NCI-H2107 treated with DMSO at 0.1 percent for 48 hours (cell line): Measurements from ENCODE around the gene BLCAP.

Source experiments
- DNase-seq: peaks from one replicate; lab custom pipeline; 2025; ENCODE audit not compliant: unreplicated experiment; lab: John Stamatoyannopoulos, UW

BLCAP gene

GRCh38 chr20:37530696-37531095 is 3.0 kb upstream of the BLCAP start:
- no peak for DNase-seq

GRCh38 chr20:37529968-37530600 is 2.4 kb upstream of the BLCAP start:
- DNase-seq, result no peak

- DNase-seq, result no peak
Observed at GRCh38 chr20:37529214-37529967, 1.7 kb upstream of the BLCAP start.

- DNase-seq, result no peak
Observed at GRCh38 chr20:37528446-37529213, 954 bp upstream of the BLCAP start.

GRCh38 chr20:37526839-37527637 is 638 bp downstream of the BLCAP start:
- no peak for DNase-seq

GRCh38 chr20:37526238-37526838 is 1.3 kb downstream of the BLCAP start:
- DNase-seq, result no peak

GRCh38 chr20:37525810-37526209 is 1.9 kb downstream of the BLCAP start:
- DNase-seq, result no peak

- DNase-seq, result no peak
Observed at GRCh38 chr20:37524859-37525708, 2.6 kb downstream of the BLCAP start.

GRCh38 chr20:37523911-37524700 is 3.6 kb downstream of the BLCAP start:
- peak; percentile 31 for DNase-seq

GRCh38 chr20:37523012-37523391 is 4.7 kb downstream of the BLCAP start:
- no peak for DNase-seq

- peak; percentile 47 for DNase-seq
Observed at GRCh38 chr20:37522260-37523011, 5.2 kb downstream of the BLCAP start.

- no peak for DNase-seq
Observed at GRCh38 chr20:37521061-37521771, 6.5 kb downstream of the BLCAP start, which contains the start of gene NNAT. Gene NNAT, plus strand, starts transcription at chr20:37521250. Its CDS starts 82 bp downstream, at chr20:37521332.

GRCh38 chr20:37520419-37520955 is 7.2 kb downstream of the BLCAP start:
- DNase-seq, result no peak

GRCh38 chr20:37519508-37520418 is 7.9 kb downstream of the BLCAP start:
- DNase-seq, result peak; percentile 79

- no peak for DNase-seq
Observed at GRCh38 chr20:37518606-37519507, 8.8 kb downstream of the BLCAP start.
